HUES6 (cell line): ENCODE results near the gene RASGRF1.

ENCODE experiments used
- H3K27ac ChIP-seq: 2 replicates; pipeline ENCODE4 v1.7.0; 2013; ENCODE audit warnings: low read depth, mild to moderate bottlenecking, low read length, inconsistent platforms
- H3K27me3 ChIP-seq: 2 replicates; pipeline ENCODE4 v1.6.1; 2013; ENCODE audit warnings: low read length; ENCODE audit not compliant: control insufficient read depth, insufficient read depth
- H3K36me3 ChIP-seq: 2 replicates; pipeline ENCODE4 v1.6.1; 2013; ENCODE audit warnings: low read length; ENCODE audit not compliant: control insufficient read depth, insufficient read depth
- H3K4me1 ChIP-seq: 2 replicates; pipeline ENCODE4 v1.6.1; 2013; ENCODE audit warnings: low read length; ENCODE audit not compliant: control insufficient read depth, insufficient read depth
- H3K4me3 ChIP-seq: 2 replicates; pipeline ENCODE4 v1.5.1; 2013; ENCODE audit warnings: low read depth, low read length
- H3K9ac ChIP-seq: one replicate; pipeline ENCODE4 v1.6.1; 2013; ENCODE audit warnings: mild to moderate bottlenecking, low read length
- H3K9me3 ChIP-seq: 2 replicates; pipeline ENCODE4 v1.6.1; 2013; ENCODE audit warnings: low read depth, low read length; ENCODE audit not compliant: control insufficient read depth, insufficient read depth

RASGRF1 gene

GRCh38 chr15:78985859-78986475 is 104.6 kb downstream of the RASGRF1 start:
- H3K27ac ChIP-seq, result no peak overlapping the region

DNA sequence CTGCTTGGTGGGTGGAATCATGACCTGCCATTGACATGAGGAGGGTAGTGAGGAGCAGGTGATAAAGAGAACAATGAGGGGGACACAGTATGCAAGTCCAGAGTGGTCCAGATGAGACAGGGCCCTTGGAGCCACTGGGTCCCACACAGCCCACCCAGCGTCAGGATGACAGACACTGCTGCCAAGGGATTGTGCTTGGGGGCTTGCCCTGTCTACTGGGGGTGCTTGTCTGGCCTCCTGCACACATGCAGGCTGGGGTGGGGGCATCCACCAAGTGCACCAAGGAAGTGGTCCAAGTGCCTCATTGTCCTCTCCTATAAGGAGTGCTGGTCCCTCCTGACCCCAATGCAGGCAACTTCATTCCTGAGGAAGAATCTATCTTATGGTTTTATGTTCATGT is 106.5 kb downstream of the RASGRF1 start:
- Histone ChIP-seq H3K9ac (no peak overlapping the region), H3K27me3 (peaks cover 2% of the 10 kb centered on the region; the same call in 1 of the 2 replicates), H3K4me1 (peaks cover 3% of the 10 kb centered on the region; the same call in 1 of the 2 replicates), H3K4me3 (no peak overlapping the region), H3K9me3 (no peaks in the 10 kb centered on the region), H3K36me3 (no peaks in the 10 kb centered on the region), H3K27ac (no peak overlapping the region)

More at GRCh38 chr15:78985859-78986475, 104.6 kb downstream of the RASGRF1 start:
- no peaks in the 10 kb centered on the region for H3K36me3 ChIP-seq
- H3K27me3 ChIP-seq, result peaks cover 3% of the 10 kb centered on the region; the same call in 1 of the 2 replicates
- H3K4me1 ChIP-seq, result no peaks in the 10 kb centered on the region; the same call in 1 of the 2 replicates
- no peaks in the 10 kb centered on the region for H3K9me3 ChIP-seq
- H3K4me3 ChIP-seq, result no peak overlapping the region
- no peak overlapping the region for H3K9ac ChIP-seq

DNA sequence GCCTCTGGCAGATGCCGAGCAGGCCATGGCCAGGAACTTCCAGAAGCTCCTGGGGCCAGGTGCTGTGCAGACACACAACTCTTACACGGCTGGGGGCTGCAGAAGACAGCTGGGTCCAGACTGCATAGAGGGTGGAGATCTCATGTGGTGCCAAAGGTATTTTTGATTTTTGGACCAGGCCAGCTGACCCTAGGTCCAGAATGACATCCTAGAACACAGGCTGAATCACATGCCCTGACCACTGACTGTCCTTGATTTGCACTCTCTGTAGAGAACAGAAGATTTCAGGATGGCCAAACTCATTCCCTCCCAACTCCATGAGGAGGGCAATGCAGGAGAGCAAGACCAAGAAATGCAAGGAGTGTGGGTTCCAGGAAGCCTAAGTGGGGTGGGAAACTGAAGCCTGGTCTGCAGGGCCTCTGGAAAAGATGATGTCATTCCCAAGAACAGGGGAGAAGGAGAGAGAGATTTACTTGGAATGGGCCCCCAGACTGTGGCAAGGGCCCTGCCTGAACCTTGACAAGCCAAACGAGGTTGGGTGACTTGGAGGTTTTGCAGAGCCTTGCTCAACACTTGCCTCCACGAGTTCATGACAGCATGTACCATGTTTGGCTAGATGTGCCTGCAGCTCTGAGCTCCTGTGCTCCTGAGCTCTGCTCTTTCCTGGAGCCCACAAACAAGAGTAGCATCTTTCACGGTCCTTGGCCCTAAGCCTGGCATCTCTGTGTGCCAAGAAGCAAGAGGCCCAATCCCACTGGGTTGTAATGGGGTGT is 107.2 kb downstream of the RASGRF1 start:
- no peak overlapping the region for H3K27ac ChIP-seq
- H3K9me3 ChIP-seq, result no peaks in the 10 kb centered on the region
- peaks cover 3% of the 10 kb centered on the region; the same call in 1 of the 2 replicates for H3K4me1 ChIP-seq
- H3K27me3 ChIP-seq, result peaks cover 10% of the 10 kb centered on the region; the same call in 1 of the 2 replicates
- H3K4me3 ChIP-seq, result no peak overlapping the region
- no peaks in the 10 kb centered on the region for H3K36me3 ChIP-seq
- H3K9ac ChIP-seq, result no peak overlapping the region

DNA sequence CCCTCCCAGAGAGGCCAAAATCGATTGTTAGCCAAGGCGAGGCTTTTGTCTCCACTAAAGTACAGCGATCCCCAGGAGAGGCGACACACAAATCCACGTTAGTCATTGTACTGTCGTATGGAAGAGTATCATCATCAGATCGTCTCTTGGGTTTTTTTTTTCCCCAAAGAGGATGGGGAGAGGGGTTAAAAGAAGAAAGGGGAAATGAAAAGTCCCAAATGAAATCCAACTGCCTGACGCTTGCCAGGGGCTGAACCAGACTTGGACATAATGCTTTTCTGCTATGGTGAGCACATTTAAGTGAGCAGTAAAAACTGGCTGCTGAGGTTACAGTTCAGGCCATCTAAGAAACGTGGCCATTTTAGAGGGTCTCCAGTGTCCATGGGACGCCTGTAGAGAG is 107.8 kb downstream of the RASGRF1 start:
- Histone ChIP-seq H3K4me3 (no peak overlapping the region), H3K36me3 (no peaks in the 10 kb centered on the region), H3K4me1 (0 out of 2 replicates have a peak, but pooled peaks cover 3% of the 10 kb centered on the region), H3K9me3 (no peaks in the 10 kb centered on the region), H3K27ac (no peak overlapping the region), H3K27me3 (peaks cover 10% of the 10 kb centered on the region; the same call in 1 of the 2 replicates), H3K9ac (no peak overlapping the region)

- no peaks in the 10 kb centered on the region for H3K36me3 ChIP-seq
Measured at GRCh38 chr15:78981532-78982313, 108.9 kb downstream of the RASGRF1 start.

GRCh38 chr15:78979456-78980320 is 110.9 kb downstream of the RASGRF1 start:
- 0 out of 2 replicates have a peak, but pooled peaks cover 3% of the 10 kb centered on the region for H3K4me1 ChIP-seq
- H3K27me3 ChIP-seq, result peaks cover 10% of the 10 kb centered on the region; the same call in 1 of the 2 replicates
- H3K9me3 ChIP-seq, result no peaks in the 10 kb centered on the region
- no peak overlapping the region for H3K4me3 ChIP-seq
- H3K9ac ChIP-seq, result peak overlapping the region; percentile 2
- no peaks in the 10 kb centered on the region for H3K36me3 ChIP-seq
- H3K27ac ChIP-seq, result no peak overlapping the region

More at GRCh38 chr15:78981532-78982313, 108.9 kb downstream of the RASGRF1 start:
- Histone ChIP-seq H3K27me3 (peaks cover 10% of the 10 kb centered on the region; the same call in 1 of the 2 replicates), H3K9me3 (no peaks in the 10 kb centered on the region), H3K4me3 (no peak overlapping the region), H3K27ac (no peak overlapping the region), H3K4me1 (0 out of 2 replicates have a peak, but pooled peaks cover 3% of the 10 kb centered on the region), H3K9ac (no peak overlapping the region)

- Histone ChIP-seq H3K27me3 (peaks cover 10% of the 10 kb centered on the region; the same call in 1 of the 2 replicates), H3K4me3 (no peak overlapping the region), H3K4me1 (0 out of 2 replicates have a peak, but pooled peaks cover 3% of the 10 kb centered on the region), H3K36me3 (no peaks in the 10 kb centered on the region), H3K9me3 (no peaks in the 10 kb centered on the region), H3K27ac (no peak overlapping the region), H3K9ac (no peak overlapping the region)
Measured at GRCh38 chr15:78978601-78979179, 111.9 kb downstream of the RASGRF1 start.

GRCh38 chr15:78977591-78978347 is 112.8 kb downstream of the RASGRF1 start:
- Histone ChIP-seq H3K4me3 (no peak overlapping the region), H3K36me3 (no peaks in the 10 kb centered on the region), H3K9me3 (no peaks in the 10 kb centered on the region), H3K9ac (no peak overlapping the region), H3K27me3 (peaks cover 10% of the 10 kb centered on the region; the same call in 1 of the 2 replicates), H3K27ac (no peak overlapping the region), H3K4me1 (0 out of 2 replicates have a peak, but pooled peaks cover 3% of the 10 kb centered on the region)

GRCh38 chr15:78977091-78977571 is 113.4 kb downstream of the RASGRF1 start:
- H3K9ac ChIP-seq, result no peak overlapping the region
- H3K36me3 ChIP-seq, result no peaks in the 10 kb centered on the region
- no peak overlapping the region for H3K4me3 ChIP-seq
- no peak overlapping the region for H3K27ac ChIP-seq
- no peaks in the 10 kb centered on the region for H3K9me3 ChIP-seq
- 0 out of 2 replicates have a peak, but pooled peaks cover 3% of the 10 kb centered on the region for H3K4me1 ChIP-seq
- H3K27me3 ChIP-seq, result peaks cover 10% of the 10 kb centered on the region; the same call in 1 of the 2 replicates
